ENCODE measurements around the gene RRAD.
"Not testable (repeated sequence)": the region's sequence is repeated elsewhere in the genome, so short reads cannot be mapped to it uniquely, and the experiment has no call there.

Gene RRAD

DNA sequence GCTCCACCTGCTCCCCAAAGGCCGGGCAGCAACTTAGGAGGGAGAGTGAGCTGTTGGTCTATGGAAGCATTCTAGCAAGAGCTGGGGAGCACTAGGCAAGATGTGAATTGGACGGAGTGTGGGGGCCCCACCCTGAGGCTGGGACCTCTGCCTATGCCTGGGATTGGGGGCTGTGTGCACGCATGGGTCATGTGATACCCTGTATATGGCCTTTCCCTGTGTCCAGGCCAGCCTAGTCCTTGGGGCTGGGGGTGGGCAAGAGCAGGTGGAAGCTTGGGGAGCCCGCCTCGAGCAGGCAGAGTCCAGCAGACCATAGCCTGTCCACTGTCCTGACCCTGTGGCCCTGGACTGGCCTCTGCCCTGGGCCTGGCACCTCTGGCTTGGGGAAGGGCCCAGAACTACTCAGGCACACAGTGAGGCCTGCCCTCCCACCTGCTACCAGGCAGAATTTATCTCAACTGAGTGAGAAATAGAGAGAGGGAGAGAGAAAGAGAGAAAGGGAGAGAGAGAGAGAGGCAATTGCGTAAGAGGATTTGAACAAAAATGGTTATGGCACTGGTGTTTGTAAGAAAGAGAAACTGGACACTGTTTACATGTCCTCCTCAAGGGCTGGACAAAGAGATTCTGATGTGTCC lies 25.9 kb downstream of the RRAD start:
- H3K4me3 ChIP-seq (ENCODE audit: low read length in 2 of 2) = peak overlapping the region in 1 of 2 donors; percentile 35
- no peaks in the 10 kb centered on the region for H3K36me3 ChIP-seq (ENCODE audit: control insufficient read depth in 2 of 2, insufficient read depth in 2 of 2, low read length in 2 of 2)
- H3K9ac ChIP-seq (ENCODE audit: low read length in 2 of 2) = peak overlapping the region; percentile 29 to 34
- H3K27ac ChIP-seq (ENCODE audit: low read length) = peak overlapping the region; percentile 98
- peaks cover 68% of the 10 kb centered on the region for H3K4me1 ChIP-seq (ENCODE audit: control insufficient read depth, insufficient read depth, low read length)
- H3K9me3 ChIP-seq (ENCODE audit: control insufficient read depth in 2 of 2, low read length in 2 of 2) = no peaks in the 10 kb centered on the region
- H3K27me3 ChIP-seq (ENCODE audit: control insufficient read depth in 1 of 2, insufficient read depth in 2 of 2, low read length in 2 of 2) = no peaks in the 10 kb centered on the region

DNA sequence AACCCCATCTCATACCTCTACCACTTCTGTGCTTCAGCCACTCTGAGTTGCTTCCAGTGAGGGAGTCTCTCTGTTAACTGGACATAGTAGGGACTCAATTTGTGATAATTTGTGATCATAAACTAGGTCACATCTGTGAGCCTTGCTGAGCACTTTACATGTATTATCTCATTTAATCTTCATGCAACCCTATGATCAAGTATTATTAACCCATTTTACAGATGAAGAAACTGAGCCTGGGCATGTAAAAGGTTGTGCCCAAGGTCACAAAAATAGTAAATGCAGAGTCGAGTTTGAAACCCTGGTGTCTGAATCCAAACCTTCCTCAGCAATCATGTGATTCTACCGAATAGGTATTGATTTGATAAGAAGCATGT lies 26.4 kb downstream of the RRAD start:
- no peak overlapping the region for H3K4me3 ChIP-seq (ENCODE audit: low read length in 2 of 2)
- peak overlapping the region; percentile 98 for H3K27ac ChIP-seq (ENCODE audit: low read length)
- H3K36me3 ChIP-seq (ENCODE audit: control insufficient read depth in 2 of 2, insufficient read depth in 2 of 2, low read length in 2 of 2) = no peaks in the 10 kb centered on the region
- peaks cover 63% of the 10 kb centered on the region for H3K4me1 ChIP-seq (ENCODE audit: control insufficient read depth, insufficient read depth, low read length)
- no peaks in the 10 kb centered on the region for H3K27me3 ChIP-seq (ENCODE audit: control insufficient read depth in 1 of 2, insufficient read depth in 2 of 2, low read length in 2 of 2)
- H3K9ac ChIP-seq (ENCODE audit: low read length in 2 of 2) = peak overlapping the region in 1 of 2 donors; percentile 32
- no peaks in the 10 kb centered on the region for H3K9me3 ChIP-seq (ENCODE audit: control insufficient read depth in 2 of 2, low read length in 2 of 2)

DNA sequence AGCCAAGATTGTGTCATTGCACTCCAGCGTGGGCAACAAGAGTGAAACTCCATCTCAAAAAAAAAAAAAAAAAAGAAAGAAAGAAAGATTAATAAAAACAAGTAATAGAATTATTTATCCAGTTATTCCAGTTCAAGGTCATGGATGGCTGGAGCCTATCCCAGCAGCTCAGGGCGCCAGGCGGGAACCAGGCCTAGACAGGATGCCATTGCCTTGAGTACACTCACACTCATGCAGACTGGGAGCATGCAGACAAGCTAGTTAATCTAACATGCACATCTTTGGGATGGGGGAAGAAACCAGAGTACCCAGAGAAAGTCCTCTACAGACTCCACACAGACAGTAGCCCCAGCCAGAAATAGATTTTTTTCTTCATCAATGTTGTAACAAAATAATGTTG lies 27.1 kb downstream of the RRAD start:
- Histone ChIP-seq H3K4me3 (ENCODE audit: low read length in 2 of 2) (no peak overlapping the region), H3K9ac (ENCODE audit: low read length in 2 of 2) (no peak overlapping the region), H3K27me3 (ENCODE audit: control insufficient read depth in 1 of 2, insufficient read depth in 2 of 2, low read length in 2 of 2) (no peaks in the 10 kb centered on the region), H3K36me3 (ENCODE audit: control insufficient read depth in 2 of 2, insufficient read depth in 2 of 2, low read length in 2 of 2) (no peaks in the 10 kb centered on the region), H3K4me1 (ENCODE audit: control insufficient read depth, insufficient read depth, low read length) (peaks cover 56% of the 10 kb centered on the region), H3K9me3 (ENCODE audit: control insufficient read depth in 2 of 2, low read length in 2 of 2) (no peaks in the 10 kb centered on the region), H3K27ac (ENCODE audit: low read length) (peak overlapping the region; percentile 98)

DNA sequence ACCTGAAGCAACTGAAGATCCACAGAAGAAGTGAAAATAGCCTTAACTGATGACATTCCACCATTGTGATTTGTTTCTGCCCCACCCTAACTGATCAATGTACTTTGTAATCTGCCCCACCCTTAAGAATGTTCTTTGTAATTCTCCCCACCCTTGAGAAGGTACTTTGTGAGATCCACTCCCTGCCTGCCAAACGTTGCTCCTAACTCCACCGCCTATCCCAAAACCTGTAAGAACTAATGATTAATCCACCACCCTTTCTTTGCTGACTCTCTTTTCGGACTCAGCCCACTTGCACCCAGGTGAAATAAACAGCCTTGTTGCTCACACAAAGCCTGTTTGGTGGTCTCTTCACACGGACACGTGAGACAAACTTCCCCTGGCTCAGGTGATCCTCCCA lies 28.7 kb downstream of the RRAD start:
- H3K9me3 ChIP-seq (ENCODE audit: control insufficient read depth in 2 of 2, low read length in 2 of 2); H3K36me3 ChIP-seq (ENCODE audit: control insufficient read depth in 2 of 2, insufficient read depth in 2 of 2, low read length in 2 of 2); H3K27me3 ChIP-seq (ENCODE audit: control insufficient read depth in 1 of 2, insufficient read depth in 2 of 2, low read length in 2 of 2); H3K27ac ChIP-seq (ENCODE audit: low read length); H3K9ac ChIP-seq (ENCODE audit: low read length in 2 of 2); H3K4me3 ChIP-seq (ENCODE audit: low read length in 2 of 2): not testable (repeated sequence)
- peaks cover 41% of the 10 kb centered on the region for H3K4me1 ChIP-seq (ENCODE audit: control insufficient read depth, insufficient read depth, low read length)

DNA sequence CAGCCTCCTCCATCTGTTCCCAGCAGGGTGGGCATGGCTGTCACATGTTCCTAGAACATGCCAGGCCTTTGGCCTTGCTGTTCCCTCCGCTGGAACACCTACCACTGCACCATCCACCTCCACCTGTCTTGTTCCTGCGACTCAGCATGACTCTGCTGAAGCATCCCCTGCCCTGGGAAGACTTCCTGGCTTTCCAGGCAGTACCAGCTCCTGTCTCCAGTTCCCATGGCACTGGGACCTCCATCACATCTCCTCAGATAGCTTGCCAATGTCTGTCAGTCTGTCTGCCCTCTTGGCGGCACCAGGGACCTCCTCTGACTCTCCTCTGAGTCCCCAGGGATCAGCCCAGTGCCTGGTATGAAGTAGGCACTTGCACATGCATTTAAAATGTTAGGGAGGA lies 29.3 kb downstream of the RRAD start:
- Histone ChIP-seq H3K4me1 (ENCODE audit: control insufficient read depth, insufficient read depth, low read length) (peaks cover 34% of the 10 kb centered on the region), H3K27ac (ENCODE audit: low read length) (no peak overlapping the region), H3K4me3 (ENCODE audit: low read length in 2 of 2) (no peak overlapping the region), H3K36me3 (ENCODE audit: control insufficient read depth in 2 of 2, insufficient read depth in 2 of 2, low read length in 2 of 2) (no peaks in the 10 kb centered on the region), H3K9ac (ENCODE audit: low read length in 2 of 2) (no peak overlapping the region), H3K27me3 (ENCODE audit: control insufficient read depth in 1 of 2, insufficient read depth in 2 of 2, low read length in 2 of 2) (no peaks in the 10 kb centered on the region), H3K9me3 (ENCODE audit: control insufficient read depth in 2 of 2, low read length in 2 of 2) (no peaks in the 10 kb centered on the region)

DNA sequence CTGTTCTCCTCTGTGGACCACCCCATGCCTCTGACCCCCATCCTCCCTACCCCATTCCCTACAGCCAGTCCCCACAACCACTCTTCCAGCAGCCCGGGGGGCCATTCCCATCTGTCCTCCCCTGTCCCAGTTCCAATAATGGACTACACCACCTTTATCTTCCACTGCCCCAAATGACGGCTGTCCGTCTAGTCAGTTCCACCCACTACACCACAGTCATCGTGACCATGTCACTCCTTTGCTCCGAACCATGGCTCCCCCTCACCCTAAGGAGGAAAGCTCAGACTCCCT lies 29.7 kb downstream of the RRAD start:
- Histone ChIP-seq H3K9ac (ENCODE audit: low read length in 2 of 2) (peak overlapping the region in 1 of 2 donors; percentile 36), H3K27me3 (ENCODE audit: control insufficient read depth in 1 of 2, insufficient read depth in 2 of 2, low read length in 2 of 2) (no peaks in the 10 kb centered on the region), H3K4me3 (ENCODE audit: low read length in 2 of 2) (no peak overlapping the region), H3K36me3 (ENCODE audit: control insufficient read depth in 2 of 2, insufficient read depth in 2 of 2, low read length in 2 of 2) (no peaks in the 10 kb centered on the region), H3K9me3 (ENCODE audit: control insufficient read depth in 2 of 2, low read length in 2 of 2) (no peaks in the 10 kb centered on the region), H3K4me1 (ENCODE audit: control insufficient read depth, insufficient read depth, low read length) (peaks cover 30% of the 10 kb centered on the region), H3K27ac (ENCODE audit: low read length) (no peak overlapping the region)

DNA sequence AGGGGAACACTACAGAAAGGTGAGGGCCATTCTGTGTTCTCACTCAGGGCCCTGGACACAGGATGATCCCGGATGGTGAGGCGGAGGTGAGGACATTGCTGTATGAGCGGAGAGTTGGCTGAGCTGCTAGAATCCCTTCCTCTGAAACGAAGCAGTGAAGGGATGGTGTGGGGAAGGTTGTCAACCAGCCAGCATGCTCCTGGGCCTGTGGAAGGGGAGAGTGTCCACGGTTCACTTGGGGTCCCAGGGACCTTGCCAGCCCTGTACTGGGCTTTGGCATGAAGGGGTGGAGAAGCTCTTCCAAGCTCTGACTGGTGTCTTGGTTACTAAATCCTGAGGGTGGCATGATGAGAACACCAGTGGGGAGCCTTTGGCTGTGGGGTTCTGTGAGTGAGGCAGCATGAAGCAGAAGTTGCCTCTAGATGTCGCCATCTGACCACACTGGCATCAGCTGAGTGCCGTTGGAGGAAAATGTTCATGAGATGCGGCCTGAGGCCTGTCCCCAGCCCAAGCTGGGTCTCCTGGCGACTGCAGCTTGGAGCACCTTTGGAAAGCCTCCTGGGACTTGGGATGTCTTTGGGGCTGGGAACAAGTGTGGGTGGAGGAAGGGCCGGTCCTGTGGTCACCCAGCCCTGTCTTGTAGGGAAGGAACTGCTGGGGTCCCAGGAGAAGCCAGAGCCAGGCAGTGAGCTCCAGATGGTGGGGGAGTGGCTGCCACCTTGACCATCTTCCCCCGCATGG lies 30.2 kb downstream of the RRAD start:
- peak overlapping the region in 1 of 2 donors; percentile 36 for H3K9ac ChIP-seq (ENCODE audit: low read length in 2 of 2)
- no peaks in the 10 kb centered on the region for H3K27me3 ChIP-seq (ENCODE audit: control insufficient read depth in 1 of 2, insufficient read depth in 2 of 2, low read length in 2 of 2)
- no peaks in the 10 kb centered on the region for H3K36me3 ChIP-seq (ENCODE audit: control insufficient read depth in 2 of 2, insufficient read depth in 2 of 2, low read length in 2 of 2)
- no peaks in the 10 kb centered on the region for H3K9me3 ChIP-seq (ENCODE audit: control insufficient read depth in 2 of 2, low read length in 2 of 2)
- H3K4me3 ChIP-seq (ENCODE audit: low read length in 2 of 2) = no peak overlapping the region
- H3K27ac ChIP-seq (ENCODE audit: low read length) = no peak overlapping the region
- H3K4me1 ChIP-seq (ENCODE audit: control insufficient read depth, insufficient read depth, low read length) = peaks cover 25% of the 10 kb centered on the region

DNA sequence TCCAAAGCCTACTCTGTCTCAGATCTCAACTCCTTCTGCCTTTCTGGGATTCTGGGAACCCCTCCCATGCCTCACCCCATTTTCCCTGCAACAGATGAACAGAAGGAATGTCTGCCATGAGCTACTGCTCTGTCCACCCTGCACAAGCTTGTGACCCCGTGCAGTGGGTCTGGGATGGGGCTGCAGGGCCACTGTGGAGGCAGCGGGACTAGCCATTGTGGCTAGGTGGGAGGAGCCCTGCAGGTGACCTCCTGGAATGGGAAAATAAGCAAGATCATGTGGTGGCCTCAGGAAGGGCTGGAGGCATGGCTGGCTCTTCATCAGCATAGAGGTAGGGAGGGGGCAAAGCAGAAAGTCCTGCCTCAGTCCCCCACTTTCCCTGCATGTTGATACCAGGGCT lies 31.3 kb downstream of the RRAD start:
- peaks cover 15% of the 10 kb centered on the region for H3K4me1 ChIP-seq (ENCODE audit: control insufficient read depth, insufficient read depth, low read length)
- no peaks in the 10 kb centered on the region for H3K9me3 ChIP-seq (ENCODE audit: control insufficient read depth in 2 of 2, low read length in 2 of 2)
- no peak overlapping the region for H3K9ac ChIP-seq (ENCODE audit: low read length in 2 of 2)
- H3K27ac ChIP-seq (ENCODE audit: low read length) = no peak overlapping the region
- no peaks in the 10 kb centered on the region for H3K36me3 ChIP-seq (ENCODE audit: control insufficient read depth in 2 of 2, insufficient read depth in 2 of 2, low read length in 2 of 2)
- H3K4me3 ChIP-seq (ENCODE audit: low read length in 2 of 2) = no peak overlapping the region
- H3K27me3 ChIP-seq (ENCODE audit: control insufficient read depth in 1 of 2, insufficient read depth in 2 of 2, low read length in 2 of 2) = no peaks in the 10 kb centered on the region

DNA sequence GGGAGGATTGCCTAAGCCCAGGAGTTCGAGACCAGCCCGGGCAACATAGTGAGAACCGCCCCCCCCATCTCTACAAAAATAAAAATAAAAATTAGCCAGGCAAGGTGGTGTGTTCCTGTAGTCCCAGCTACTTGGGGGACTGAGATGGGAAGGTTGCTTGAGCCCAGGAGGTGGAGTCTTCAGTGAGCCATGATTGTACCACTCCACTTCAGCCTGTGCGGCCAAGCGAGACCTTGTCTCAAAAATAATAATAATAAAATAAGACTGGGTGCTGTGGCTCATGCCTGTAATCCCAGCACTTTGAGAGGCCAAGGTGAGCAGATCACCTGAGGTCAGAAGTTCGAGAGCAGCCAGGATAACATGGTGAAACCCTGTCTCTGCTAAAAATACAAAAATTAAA lies 33.5 kb downstream of the RRAD start:
- no peaks in the 10 kb centered on the region for H3K27me3 ChIP-seq (ENCODE audit: control insufficient read depth in 1 of 2, insufficient read depth in 2 of 2, low read length in 2 of 2)
- H3K9me3 ChIP-seq (ENCODE audit: control insufficient read depth in 2 of 2, low read length in 2 of 2) = no peaks in the 10 kb centered on the region
- no peak overlapping the region for H3K9ac ChIP-seq (ENCODE audit: low read length in 2 of 2)
- H3K36me3 ChIP-seq (ENCODE audit: control insufficient read depth in 2 of 2, insufficient read depth in 2 of 2, low read length in 2 of 2) = no peaks in the 10 kb centered on the region
- no peak overlapping the region for H3K27ac ChIP-seq (ENCODE audit: low read length)
- H3K4me1 ChIP-seq (ENCODE audit: control insufficient read depth, insufficient read depth, low read length) = peaks cover 6% of the 10 kb centered on the region
- H3K4me3 ChIP-seq (ENCODE audit: low read length in 2 of 2) = no peak overlapping the region

DNA sequence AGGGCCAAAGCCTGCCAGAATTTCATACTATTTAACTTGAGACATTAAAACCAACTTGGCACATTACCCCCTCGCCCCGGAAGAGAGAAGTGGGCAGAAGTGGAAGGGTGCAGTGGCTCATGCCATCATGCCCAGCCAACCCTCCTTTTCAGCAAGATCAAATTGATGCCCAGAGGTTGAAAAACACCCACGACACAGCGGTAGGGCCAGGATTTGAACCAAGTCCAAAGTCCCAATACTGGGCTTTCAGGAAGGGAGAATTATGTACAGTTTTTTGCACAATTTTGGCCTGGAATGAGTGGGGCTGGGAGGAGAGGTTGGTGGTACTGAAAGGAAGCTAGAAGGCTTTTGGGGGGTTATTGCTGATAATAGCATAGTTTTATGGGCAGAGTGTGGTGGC lies 34.0 kb downstream of the RRAD start:
- H3K4me3 ChIP-seq (ENCODE audit: low read length in 2 of 2) = no peak overlapping the region
- peaks cover 0 to 1% of the 10 kb centered on the region in 2 donors for H3K36me3 ChIP-seq (ENCODE audit: control insufficient read depth in 2 of 2, insufficient read depth in 2 of 2, low read length in 2 of 2)
- no peaks in the 10 kb centered on the region for H3K27me3 ChIP-seq (ENCODE audit: control insufficient read depth in 1 of 2, insufficient read depth in 2 of 2, low read length in 2 of 2)
- peaks cover 6% of the 10 kb centered on the region for H3K4me1 ChIP-seq (ENCODE audit: control insufficient read depth, insufficient read depth, low read length)
- no peak overlapping the region for H3K27ac ChIP-seq (ENCODE audit: low read length)
- H3K9me3 ChIP-seq (ENCODE audit: control insufficient read depth in 2 of 2, low read length in 2 of 2) = no peaks in the 10 kb centered on the region
- no peak overlapping the region for H3K9ac ChIP-seq (ENCODE audit: low read length in 2 of 2)

DNA sequence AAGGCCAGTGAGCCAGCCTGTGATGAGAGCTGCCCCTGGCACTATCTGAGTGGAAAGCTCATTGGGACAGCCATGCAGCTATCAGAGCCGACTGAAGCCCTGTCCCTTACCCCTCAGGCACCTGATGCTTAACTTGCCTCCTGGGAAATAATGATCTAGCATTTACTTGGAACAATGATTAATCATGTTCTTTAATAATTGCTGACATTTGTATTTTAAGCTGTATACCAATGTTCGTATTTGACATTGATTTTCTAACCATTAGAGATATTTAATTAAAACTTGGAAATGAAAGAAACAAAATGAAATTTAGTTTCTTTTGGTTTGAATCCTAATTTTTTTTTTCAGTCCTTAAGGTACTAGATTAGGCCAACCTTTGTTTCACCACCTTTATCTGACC lies 34.5 kb downstream of the RRAD start:
- H3K4me3 ChIP-seq (ENCODE audit: low read length in 2 of 2) = no peak overlapping the region
- no peaks in the 10 kb centered on the region for H3K9me3 ChIP-seq (ENCODE audit: control insufficient read depth in 2 of 2, low read length in 2 of 2)
- H3K36me3 ChIP-seq (ENCODE audit: control insufficient read depth in 2 of 2, insufficient read depth in 2 of 2, low read length in 2 of 2) = peaks cover 2% of the 10 kb centered on the region in 2 donors
- no peaks in the 10 kb centered on the region for H3K27me3 ChIP-seq (ENCODE audit: control insufficient read depth in 1 of 2, insufficient read depth in 2 of 2, low read length in 2 of 2)
- H3K4me1 ChIP-seq (ENCODE audit: control insufficient read depth, insufficient read depth, low read length) = peaks cover 6% of the 10 kb centered on the region
- no peak overlapping the region for H3K9ac ChIP-seq (ENCODE audit: low read length in 2 of 2)
- no peak overlapping the region for H3K27ac ChIP-seq (ENCODE audit: low read length)
